SK-N-SH (cell line): ENCODE results near the gene GPR183.

ENCODE experiments used
- RCOR1 ChIP-seq: fragments of 150-350 bp; IDR thresholded peaks from 2 replicates; pipeline ENCODE4 v1.6.1; 2017; ENCODE audit warnings: antibody characterized with exemption, low read length
- RFX5 ChIP-seq: IDR thresholded peaks from 2 replicates; pipeline ENCODE4 v1.6.1; 2012; ENCODE audit warnings: mild to moderate bottlenecking, improper control_type of control experiment, low read length
- SMC3 ChIP-seq: IDR thresholded peaks from 2 replicates; pipeline ENCODE4 v1.6.1; 2012; ENCODE audit warnings: low read depth, low read length, improper control_type of control experiment
- YY1 ChIP-seq: IDR thresholded peaks from 2 replicates; pipeline ENCODE4 v1.4.0; 2012; ENCODE audit warnings: low read depth, mild to moderate bottlenecking
- TF ChIP-seq, protein P1 (sequence below): fragments of 200-600 bp; sonication (generic); IDR thresholded peaks from 2 replicates; pipeline ENCODE4 v1.6.1; 2017; ENCODE audit warnings: antibody characterized with exemption, mild to moderate bottlenecking, moderate library complexity
- TF ChIP-seq, protein P2 (sequence below): IDR thresholded peaks from 2 replicates; pipeline ENCODE4 v1.4.0; 2012; ENCODE audit warnings: low read depth

DNA sequence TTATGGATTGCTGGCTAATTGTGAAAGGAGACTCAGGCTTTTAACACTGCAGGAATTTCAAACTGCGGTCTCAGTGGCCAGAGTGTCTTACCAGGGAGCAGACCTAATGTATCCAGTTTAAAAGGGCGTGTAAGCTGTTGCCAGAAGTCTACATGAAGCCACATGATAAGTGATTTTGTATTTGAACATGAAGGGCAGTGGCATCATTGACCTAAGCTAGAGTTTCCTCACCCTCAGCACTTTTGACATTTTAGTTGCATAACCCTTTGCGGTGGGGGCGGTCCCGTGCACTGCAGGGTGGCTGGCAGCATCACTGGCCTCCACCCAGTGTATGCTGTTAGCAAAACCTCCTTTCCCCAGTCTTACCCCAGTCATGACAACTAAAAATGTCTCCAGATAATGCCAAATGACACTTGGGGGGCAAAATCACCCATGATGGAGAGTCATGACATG, 25.4 kb downstream of the GPR183 start:
- TF ChIP-seq, protein P1, sequence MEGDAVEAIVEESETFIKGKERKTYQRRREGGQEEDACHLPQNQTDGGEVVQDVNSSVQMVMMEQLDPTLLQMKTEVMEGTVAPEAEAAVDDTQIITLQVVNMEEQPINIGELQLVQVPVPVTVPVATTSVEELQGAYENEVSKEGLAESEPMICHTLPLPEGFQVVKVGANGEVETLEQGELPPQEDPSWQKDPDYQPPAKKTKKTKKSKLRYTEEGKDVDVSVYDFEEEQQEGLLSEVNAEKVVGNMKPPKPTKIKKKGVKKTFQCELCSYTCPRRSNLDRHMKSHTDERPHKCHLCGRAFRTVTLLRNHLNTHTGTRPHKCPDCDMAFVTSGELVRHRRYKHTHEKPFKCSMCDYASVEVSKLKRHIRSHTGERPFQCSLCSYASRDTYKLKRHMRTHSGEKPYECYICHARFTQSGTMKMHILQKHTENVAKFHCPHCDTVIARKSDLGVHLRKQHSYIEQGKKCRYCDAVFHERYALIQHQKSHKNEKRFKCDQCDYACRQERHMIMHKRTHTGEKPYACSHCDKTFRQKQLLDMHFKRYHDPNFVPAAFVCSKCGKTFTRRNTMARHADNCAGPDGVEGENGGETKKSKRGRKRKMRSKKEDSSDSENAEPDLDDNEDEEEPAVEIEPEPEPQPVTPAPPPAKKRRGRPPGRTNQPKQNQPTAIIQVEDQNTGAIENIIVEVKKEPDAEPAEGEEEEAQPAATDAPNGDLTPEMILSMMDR: no peak
- TF ChIP-seq, protein P2, sequence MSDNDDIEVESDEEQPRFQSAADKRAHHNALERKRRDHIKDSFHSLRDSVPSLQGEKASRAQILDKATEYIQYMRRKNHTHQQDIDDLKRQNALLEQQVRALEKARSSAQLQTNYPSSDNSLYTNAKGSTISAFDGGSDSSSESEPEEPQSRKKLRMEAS: no peak
- TF ChIP-seq SMC3 (no peak), RCOR1 (no peak), YY1 (no peak), RFX5 (no peak)
